Activated CD4-positive, CD25-positive, alpha-beta regulatory T cell treated with anti-CD3 and anti-CD28 coated beads, Interleukin-2, amount 50 U/mL, for 72 hours (primary cell): ENCODE measurements around the gene ZIC1.

Experiments used
- DNase-seq: peaks from one replicate; pipeline ENCODE4 v3.0.0; 2021

Gene ZIC1

GRCh38 chr3:147397155-147397874 is 11.8 kb upstream of the ZIC1 start:
- no peak for DNase-seq

GRCh38 chr3:147397875-147398812 is 11.0 kb upstream of the ZIC1 start:
- no peak for DNase-seq

GRCh38 chr3:147398813-147399534 is 10.2 kb upstream of the ZIC1 start:
- DNase-seq: no peak

GRCh38 chr3:147400111-147400510 is 9.1 kb upstream of the ZIC1 start:
- DNase-seq: no peak

GRCh38 chr3:147400999-147401398 is 8.2 kb upstream of the ZIC1 start:
- DNase-seq: no peak

- DNase-seq: no peak
Measured at GRCh38 chr3:147401421-147401820, 7.7 kb upstream of the ZIC1 start.

- DNase-seq: no peak
Measured at GRCh38 chr3:147402159-147402558, 7.0 kb upstream of the ZIC1 start.

- no peak for DNase-seq
Measured at GRCh38 chr3:147403511-147403910, 5.7 kb upstream of the ZIC1 start.

- no peak for DNase-seq
Measured at GRCh38 chr3:147404000-147404799, 5.0 kb upstream of the ZIC1 start.

- DNase-seq: no peak
Measured at GRCh38 chr3:147404800-147405230, 4.3 kb upstream of the ZIC1 start.

GRCh38 chr3:147405231-147406027 is 3.7 kb upstream of the ZIC1 start:
- no peak for DNase-seq

- DNase-seq: no peak
Measured at GRCh38 chr3:147406028-147406931, 2.9 kb upstream of the ZIC1 start, which contains the start of gene ZIC4. TSS of gene ZIC4 (minus strand) at chr3:147406543. CDS start at chr3:147402797, 3,746 bp downstream.

- DNase-seq: no peak
Measured at GRCh38 chr3:147407114-147407497, 2.1 kb upstream of the ZIC1 start.

GRCh38 chr3:147407498-147408187 is 1.5 kb upstream of the ZIC1 start:
- no peak for DNase-seq

GRCh38 chr3:147408188-147409100 is 721 bp upstream of the ZIC1 start:
- DNase-seq: no peak

GRCh38 chr3:147410116-147410525 is 956 bp downstream of the ZIC1 start:
- DNase-seq: no peak

- no peak for DNase-seq
Measured at GRCh38 chr3:147410526-147411237, 1.5 kb downstream of the ZIC1 start.

GRCh38 chr3:147411238-147411814 is 2.2 kb downstream of the ZIC1 start:
- DNase-seq: no peak
